Measurements from ENCODE around the gene C16orf54. TPM values are rescaled to one million over a fixed set of nuclear protein-coding genes. Genes with fewer than 3 reads are reported as not detected.
"Not testable (repeated sequence)": the region's sequence is repeated elsewhere in the genome, so short reads cannot be mapped to it uniquely, and the experiment has no call there.

C16orf54 gene
- total and polyA plus RNA-seq, 4 experiments from 2014 or later = 11.8 to 143 (median 97.9) TPM

- Histone ChIP-seq H3K27ac (ENCODE audit: low read depth, low read length) (no peak overlapping the region), H3K9me3 (ENCODE audit: control insufficient read depth in 1 of 2, low read length in 2 of 2) (no peaks in the 10 kb centered on the region), H3K4me3 (ENCODE audit: low read length in 2 of 2) (no peak overlapping the region), H3K27me3 (ENCODE audit: insufficient read depth, low read length) (no peaks in the 10 kb centered on the region), H3K4me1 (ENCODE audit: insufficient read depth, low read length) (peaks cover 32% of the 10 kb centered on the region), H3K36me3 (ENCODE audit: insufficient read depth, low read length) (no peaks in the 10 kb centered on the region)
- DNase-seq = no peak
- ChIA-PET POLR2A (ENCODE audit: partially characterized antibody) (interaction anchor here (0.6 to 8.7 kb wide), 12 partner anchors 13 to 307 kb away, joined by 3 to 148 read pairs (median 42); partner anchors contain the start of genes C16orf54, KIF22, MAZ and MVP), CTCF (ENCODE audit: partially characterized antibody) (interaction anchor here (0.7 to 9.2 kb wide), 21 partner anchors 11 to 333 kb away, joined by 3 to 172 read pairs (median 16); partner anchors contain the start of genes KIF22, MVP, PAGR1 and TLCD3B)
- H3K4me1 Mint-ChIP-seq = peaks cover 23 to 37% (median 30%) of the 10 kb centered on the region in 4 donors
- H3K36me3 Mint-ChIP-seq = no peaks in the 10 kb centered on the region
- H3K9me3 Mint-ChIP-seq = peaks cover 0 to 2% (median 0%) of the 10 kb centered on the region in 8 donors
- intact Hi-C loops (cut with micrococcal nuclease) = no loop called here
- no peaks in the 10 kb centered on the region for H3K27me3 Mint-ChIP-seq
- H3K27ac Mint-ChIP-seq = peak overlapping the region in 5 of 7 donors; percentile 22 to 69 (median 42)
- no peak overlapping the region for H3K4me3 Mint-ChIP-seq
These were observed 47.1 kb downstream of the C16orf54 start for GRCh38 chr16:29698484-29699323.

GRCh38 chr16:29698042-29698441 lies 47.7 kb downstream of the C16orf54 start:
- peaks cover 0 to 2% (median 0%) of the 10 kb centered on the region in 8 donors for H3K9me3 Mint-ChIP-seq
- H3K27me3 ChIP-seq (ENCODE audit: insufficient read depth, low read length) = no peaks in the 10 kb centered on the region
- no peak overlapping the region for H3K27ac Mint-ChIP-seq
- H3K27me3 Mint-ChIP-seq = no peaks in the 10 kb centered on the region
- H3K4me1 Mint-ChIP-seq = peaks cover 21 to 33% (median 28%) of the 10 kb centered on the region in 4 donors
- no peak overlapping the region for H3K4me3 ChIP-seq (ENCODE audit: low read length in 2 of 2)
- intact Hi-C loops (cut with micrococcal nuclease) = no loop called here
- no peaks in the 10 kb centered on the region for H3K9me3 ChIP-seq (ENCODE audit: control insufficient read depth in 1 of 2, low read length in 2 of 2)
- H3K36me3 Mint-ChIP-seq = no peaks in the 10 kb centered on the region
- POLR2A ChIA-PET (ENCODE audit: partially characterized antibody) = interaction anchor here (1.5 to 8.7 kb wide), 5 partner anchors 41 to 308 kb away, joined by 3 to 148 read pairs (median 94); partner anchors contain the start of genes C16orf54, MAZ, PAGR1 and PRRT2
- CTCF ChIA-PET (ENCODE audit: partially characterized antibody) = interaction anchor here (3.3 to 9.2 kb wide), 6 partner anchors 12 to 150 kb away, joined by 29 to 172 read pairs (median 67); partner anchors contain the start of genes MVP and PAGR1
- no peak for DNase-seq
- no peak overlapping the region for H3K4me3 Mint-ChIP-seq
- peaks cover 26% of the 10 kb centered on the region for H3K4me1 ChIP-seq (ENCODE audit: insufficient read depth, low read length)
- no peak overlapping the region for H3K27ac ChIP-seq (ENCODE audit: low read depth, low read length)
- no peaks in the 10 kb centered on the region for H3K36me3 ChIP-seq (ENCODE audit: insufficient read depth, low read length)

GRCh38 chr16:29697391-29697790 lies 48.4 kb downstream of the C16orf54 start:
- Histone ChIP-seq H3K4me3 (ENCODE audit: low read length in 2 of 2) (no peak overlapping the region), H3K27me3 (ENCODE audit: insufficient read depth, low read length) (no peaks in the 10 kb centered on the region), H3K9me3 (ENCODE audit: control insufficient read depth in 1 of 2, low read length in 2 of 2) (no peaks in the 10 kb centered on the region), H3K4me1 (ENCODE audit: insufficient read depth, low read length) (peaks cover 19% of the 10 kb centered on the region), H3K27ac (ENCODE audit: low read depth, low read length) (no peak overlapping the region), H3K36me3 (ENCODE audit: insufficient read depth, low read length) (no peaks in the 10 kb centered on the region)
- Mint-ChIP-seq H3K4me3 (no peak overlapping the region), H3K27ac (no peak overlapping the region), H3K27me3 (no peaks in the 10 kb centered on the region), H3K4me1 (peaks cover 16 to 27% (median 21%) of the 10 kb centered on the region in 4 donors), H3K9me3 (peaks cover 0 to 2% (median 0%) of the 10 kb centered on the region in 8 donors), H3K36me3 (no peaks in the 10 kb centered on the region)
- ChIA-PET CTCF (ENCODE audit: partially characterized antibody) (interaction anchor here (0.8 to 9.2 kb wide), 5 partner anchors 22 to 151 kb away, joined by 3 to 172 read pairs (median 7); no protein-coding TSS in a partner anchor), POLR2A (ENCODE audit: partially characterized antibody) (interaction anchor here (1.2 to 8.7 kb wide), 2 partner anchors 92 to 112 kb away, joined by 4 to 148 read pairs; partner anchors contain the start of genes MAZ and PRRT2)
- no peak for DNase-seq
- intact Hi-C loops (cut with micrococcal nuclease) = no loop called here

- Mint-ChIP-seq H3K36me3 (no peaks in the 10 kb centered on the region), H3K27ac (no peak overlapping the region), H3K9me3 (peaks cover 0 to 2% (median 0%) of the 10 kb centered on the region in 8 donors), H3K4me1 (peaks cover 11 to 23% (median 17%) of the 10 kb centered on the region in 4 donors), H3K27me3 (no peaks in the 10 kb centered on the region), H3K4me3 (no peak overlapping the region)
- intact Hi-C loops (cut with micrococcal nuclease) = no loop called here
- CTCF ChIA-PET (ENCODE audit: partially characterized antibody) = interaction anchor here (0.8 to 9.2 kb wide), 5 partner anchors 23 to 335 kb away, joined by 3 to 172 read pairs (median 5); no protein-coding TSS in a partner anchor
- H3K36me3 ChIP-seq (ENCODE audit: insufficient read depth, low read length) = no peaks in the 10 kb centered on the region
- POLR2A ChIA-PET (ENCODE audit: partially characterized antibody) = interaction anchor here (1.2 to 8.7 kb wide), 3 partner anchors 93 to 167 kb away, joined by 3 to 148 read pairs (median 4); partner anchors contain the start of genes MAZ and PRRT2
- no peaks in the 10 kb centered on the region for H3K9me3 ChIP-seq (ENCODE audit: control insufficient read depth in 1 of 2, low read length in 2 of 2)
- H3K27ac ChIP-seq (ENCODE audit: low read depth, low read length) = no peak overlapping the region
- no peak for DNase-seq
- H3K4me1 ChIP-seq (ENCODE audit: insufficient read depth, low read length) = peaks cover 15% of the 10 kb centered on the region
- H3K4me3 ChIP-seq (ENCODE audit: low read length in 2 of 2) = no peak overlapping the region
- H3K27me3 ChIP-seq (ENCODE audit: insufficient read depth, low read length) = no peaks in the 10 kb centered on the region
These were observed 48.9 kb downstream of the C16orf54 start for GRCh38 chr16:29696881-29697331.

GRCh38 chr16:29695675-29696074 lies 50.1 kb downstream of the C16orf54 start:
- intact Hi-C loops (cut with micrococcal nuclease); DNase-seq; H3K9me3 Mint-ChIP-seq; H3K4me3 Mint-ChIP-seq; H3K4me3 ChIP-seq (ENCODE audit: low read length in 2 of 2); H3K4me1 ChIP-seq (ENCODE audit: insufficient read depth, low read length); H3K27me3 ChIP-seq (ENCODE audit: insufficient read depth, low read length); H3K36me3 Mint-ChIP-seq; H3K36me3 ChIP-seq (ENCODE audit: insufficient read depth, low read length); H3K27ac ChIP-seq (ENCODE audit: low read depth, low read length); H3K27me3 Mint-ChIP-seq; H3K9me3 ChIP-seq (ENCODE audit: control insufficient read depth in 1 of 2, low read length in 2 of 2): not testable (repeated sequence)
- Mint-ChIP-seq H3K27ac (peak overlapping the region in 1 of 7 donors; percentile 32), H3K4me1 (peaks cover 7 to 14% (median 10%) of the 10 kb centered on the region in 4 donors)
- ChIA-PET POLR2A (ENCODE audit: partially characterized antibody) (interaction anchor here (1.6 kb wide), 1 partner anchor 168 kb away, joined by 3 read pairs; no protein-coding TSS in a partner anchor), CTCF (ENCODE audit: partially characterized antibody) (interaction anchor here (0.5 to 9.2 kb wide), 6 partner anchors 24 to 336 kb away, joined by 3 to 172 read pairs (median 4); no protein-coding TSS in a partner anchor)

- Histone ChIP-seq H3K9me3 (ENCODE audit: control insufficient read depth in 1 of 2, low read length in 2 of 2) (no peaks in the 10 kb centered on the region), H3K36me3 (ENCODE audit: insufficient read depth, low read length) (no peaks in the 10 kb centered on the region), H3K27ac (ENCODE audit: low read depth, low read length) (no peak overlapping the region), H3K4me1 (ENCODE audit: insufficient read depth, low read length) (peaks cover 5% of the 10 kb centered on the region), H3K27me3 (ENCODE audit: insufficient read depth, low read length) (no peaks in the 10 kb centered on the region), H3K4me3 (ENCODE audit: low read length in 2 of 2) (no peak overlapping the region)
- CTCF ChIA-PET (ENCODE audit: partially characterized antibody) = interaction anchor here (0.7 to 9.2 kb wide), 5 partner anchors 25 to 324 kb away, joined by 3 to 172 read pairs (median 3); no protein-coding TSS in a partner anchor
- Mint-ChIP-seq H3K27me3 (no peaks in the 10 kb centered on the region), H3K27ac (no peak overlapping the region), H3K4me3 (no peak overlapping the region), H3K9me3 (no peaks in the 10 kb centered on the region), H3K4me1 (peaks cover 4 to 10% (median 6%) of the 10 kb centered on the region in 4 donors), H3K36me3 (no peaks in the 10 kb centered on the region)
- no peak for DNase-seq
- POLR2A ChIA-PET (ENCODE audit: partially characterized antibody) = interaction anchor here (0.6 kb wide), 1 partner anchor 8 kb away, joined by 3 read pairs; no protein-coding TSS in a partner anchor
- intact Hi-C loops (cut with micrococcal nuclease) = loop anchor here (5.0 kb wide), 1 partner anchor 52 kb away; no protein-coding TSS in a partner anchor
These were observed 51.2 kb downstream of the C16orf54 start for GRCh38 chr16:29694384-29695195.
